WI38 (cell line): ENCODE results near the gene FOXB2.
"Not testable (repeated sequence)": the region's sequence is repeated elsewhere in the genome, so short reads cannot be mapped to it uniquely, and the experiment has no call there.

Experiments
- H3K4me3 ChIP-seq: 2 replicates; pipeline ENCODE4 v1.5.1; 2011; ENCODE audit warnings: low read depth, mild to moderate bottlenecking, control low read depth, low read length
- CTCF ChIP-seq: IDR thresholded peaks from 2 replicates; pipeline ENCODE4 v1.5.1; 2012; ENCODE audit warnings: low read depth, mild to moderate bottlenecking, control low read depth, low read length

FOXB2 gene

DNA sequence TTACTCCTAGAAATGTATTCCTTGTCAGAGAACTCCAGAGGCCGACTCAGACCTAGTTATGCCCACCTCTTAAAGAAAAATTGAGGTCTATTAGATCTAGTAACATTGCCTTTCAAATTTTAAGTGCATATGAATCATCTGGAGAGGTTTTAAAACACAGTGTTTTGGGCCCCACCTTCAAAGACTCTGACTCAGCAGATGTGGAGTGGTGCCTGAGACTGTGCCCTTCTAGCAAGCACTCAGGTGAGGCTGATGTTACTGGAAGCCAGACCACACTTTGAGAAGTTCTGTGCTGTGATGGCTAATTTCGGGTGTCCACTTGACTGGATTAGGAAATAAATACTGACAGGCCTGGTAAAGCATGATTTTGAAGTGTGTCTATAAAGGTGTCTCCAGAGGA, 10.6 kb downstream of the FOXB2 start:
- TF ChIP-seq CTCF: no peak
- no peak overlapping the region for H3K4me3 ChIP-seq

GRCh38 chr9:77038281-77039036, 19.0 kb downstream of the FOXB2 start:
- no peak for TF ChIP-seq CTCF
- no peak overlapping the region for H3K4me3 ChIP-seq

- TF ChIP-seq CTCF: no peak
- H3K4me3 ChIP-seq: no peak overlapping the region
Measured at GRCh38 chr9:77040340-77040739, 20.9 kb downstream of the FOXB2 start.

GRCh38 chr9:77043743-77044142, 24.3 kb downstream of the FOXB2 start:
- H3K4me3 ChIP-seq: not testable (repeated sequence)

DNA sequence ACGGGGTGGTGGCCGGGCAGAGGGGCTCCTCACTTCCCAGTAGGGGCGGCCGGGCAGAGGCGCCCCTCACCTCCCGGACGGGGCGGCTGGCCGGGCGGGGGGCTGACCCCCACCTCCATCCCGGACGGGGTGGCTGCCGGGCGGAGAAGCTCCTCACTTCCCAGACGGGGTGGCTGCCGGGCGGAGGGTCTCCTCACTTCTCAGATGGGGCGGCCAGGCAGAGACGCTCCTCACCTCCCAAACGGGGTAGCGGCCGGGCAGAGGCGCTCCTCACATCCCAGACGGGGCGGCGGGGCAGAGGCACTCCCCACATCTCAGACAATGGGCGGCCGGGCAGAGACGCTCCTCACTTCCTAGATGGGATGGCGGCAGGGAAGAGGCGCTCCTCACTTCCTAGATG, 41.2 kb downstream of the FOXB2 start:
- not testable (repeated sequence) for H3K4me3 ChIP-seq

DNA sequence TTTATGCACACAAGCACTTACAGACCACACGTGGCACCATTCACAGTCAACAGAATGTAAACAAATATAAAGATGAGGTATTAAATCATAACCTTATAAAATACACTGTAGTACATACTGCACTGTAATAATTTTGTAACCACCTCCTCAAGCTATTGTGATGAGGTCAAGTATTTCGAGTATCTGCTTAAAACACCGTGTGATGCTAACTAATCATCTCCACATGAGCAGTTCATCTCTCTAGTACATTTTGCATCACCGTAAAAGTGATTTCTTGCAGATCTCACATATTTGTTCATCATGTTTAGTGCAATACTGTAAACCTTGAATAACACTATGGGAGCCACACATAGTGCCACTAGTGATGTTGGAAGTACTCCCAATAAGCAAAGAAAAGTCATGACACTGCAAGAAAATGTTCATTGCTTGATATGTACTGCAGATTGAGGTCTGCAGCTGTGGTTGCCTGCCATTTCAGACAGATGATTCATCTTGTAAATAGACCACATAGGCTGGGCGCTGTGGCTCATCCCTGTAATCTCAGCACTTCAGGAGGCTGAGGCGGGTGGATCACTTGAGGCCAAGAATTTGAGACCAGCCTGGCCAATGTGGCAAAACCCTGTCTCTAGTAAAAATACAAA, 44.3 kb downstream of the FOXB2 start:
- no peak for TF ChIP-seq CTCF

DNA sequence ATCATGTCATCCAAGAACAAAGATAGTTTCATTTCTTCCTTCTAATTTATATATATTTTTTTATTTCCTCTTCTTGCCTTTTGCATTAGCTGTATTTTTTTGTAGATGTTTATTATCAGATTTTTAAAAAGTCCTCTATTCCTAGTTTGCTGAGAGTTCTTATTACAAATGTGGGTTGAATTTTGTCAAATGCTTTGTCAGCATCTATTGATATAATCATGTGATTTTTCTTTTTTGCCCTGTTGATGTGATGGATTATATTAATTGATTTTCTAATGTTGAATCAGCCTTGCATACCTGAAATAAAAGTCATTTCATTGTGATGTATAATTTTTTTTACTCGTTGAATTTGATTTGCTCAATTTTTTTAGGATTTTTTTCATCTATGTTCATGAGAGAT, 46.9 kb downstream of the FOXB2 start:
- TF ChIP-seq CTCF: no peak
- H3K4me3 ChIP-seq: no peak overlapping the region

More for the DNA sequence above, 44.3 kb downstream of the FOXB2 start:
- no peak overlapping the region for H3K4me3 ChIP-seq
